ENCODE data around the gene FGF5.

The FGF5 gene

DNA sequence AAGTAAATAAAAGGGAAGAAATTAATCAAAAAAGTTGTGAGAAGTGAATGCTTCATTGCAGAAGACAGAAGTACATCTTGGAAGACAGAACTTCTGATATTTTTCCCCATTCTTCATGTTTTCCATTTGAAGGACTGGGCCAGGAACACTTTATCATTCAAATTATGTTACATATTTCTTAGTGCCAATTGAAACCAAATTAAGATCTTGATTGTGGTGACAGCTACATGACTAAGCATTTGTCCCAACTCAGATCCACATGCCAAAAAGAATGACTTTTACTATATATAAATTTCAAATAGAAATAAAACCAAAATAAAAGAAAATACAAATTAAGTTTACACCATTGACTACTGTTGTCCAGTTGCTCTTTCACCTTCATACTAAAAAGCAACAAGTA lies 14.0 kb upstream of the FGF5 start:
- TF ChIP-seq, protein P1, sequence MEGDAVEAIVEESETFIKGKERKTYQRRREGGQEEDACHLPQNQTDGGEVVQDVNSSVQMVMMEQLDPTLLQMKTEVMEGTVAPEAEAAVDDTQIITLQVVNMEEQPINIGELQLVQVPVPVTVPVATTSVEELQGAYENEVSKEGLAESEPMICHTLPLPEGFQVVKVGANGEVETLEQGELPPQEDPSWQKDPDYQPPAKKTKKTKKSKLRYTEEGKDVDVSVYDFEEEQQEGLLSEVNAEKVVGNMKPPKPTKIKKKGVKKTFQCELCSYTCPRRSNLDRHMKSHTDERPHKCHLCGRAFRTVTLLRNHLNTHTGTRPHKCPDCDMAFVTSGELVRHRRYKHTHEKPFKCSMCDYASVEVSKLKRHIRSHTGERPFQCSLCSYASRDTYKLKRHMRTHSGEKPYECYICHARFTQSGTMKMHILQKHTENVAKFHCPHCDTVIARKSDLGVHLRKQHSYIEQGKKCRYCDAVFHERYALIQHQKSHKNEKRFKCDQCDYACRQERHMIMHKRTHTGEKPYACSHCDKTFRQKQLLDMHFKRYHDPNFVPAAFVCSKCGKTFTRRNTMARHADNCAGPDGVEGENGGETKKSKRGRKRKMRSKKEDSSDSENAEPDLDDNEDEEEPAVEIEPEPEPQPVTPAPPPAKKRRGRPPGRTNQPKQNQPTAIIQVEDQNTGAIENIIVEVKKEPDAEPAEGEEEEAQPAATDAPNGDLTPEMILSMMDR (conservative IDR thresholded peaks at IDR 0.05; ENCODE audit: low read depth) = no peak
- DNase-seq (ENCODE audit: low spot score) = no peak
- H3K27ac ChIP-seq = no peak overlapping the region
- CTCF ChIA-PET = no interaction called here
- POLR2A ChIA-PET (ENCODE audit: low non-redundant PET) = no interaction called here

- ChIA-PET POLR2A (ENCODE audit: low non-redundant PET) (no interaction called here), CTCF (no interaction called here)
- TF ChIP-seq, protein P1 (conservative IDR thresholded peaks at IDR 0.05; ENCODE audit: low read depth) = no peak
- H3K27ac ChIP-seq = no peak overlapping the region
- DNase-seq (ENCODE audit: low spot score) = no peak
Measured at GRCh38 chr4:80252953-80253352, 13.5 kb upstream of the FGF5 start.

GRCh38 chr4:80253510-80253909 lies 13.0 kb upstream of the FGF5 start:
- POLR2A ChIA-PET (ENCODE audit: low non-redundant PET) = no interaction called here
- TF ChIP-seq, protein P1 (conservative IDR thresholded peaks at IDR 0.05; ENCODE audit: low read depth) = no peak
- CTCF ChIA-PET = interaction anchor here (0.6 kb wide), 1 partner anchor 35 kb away, joined by 3 read pairs; no protein-coding TSS in a partner anchor
- no peak for DNase-seq (ENCODE audit: low spot score)
- no peak overlapping the region for H3K27ac ChIP-seq

DNA sequence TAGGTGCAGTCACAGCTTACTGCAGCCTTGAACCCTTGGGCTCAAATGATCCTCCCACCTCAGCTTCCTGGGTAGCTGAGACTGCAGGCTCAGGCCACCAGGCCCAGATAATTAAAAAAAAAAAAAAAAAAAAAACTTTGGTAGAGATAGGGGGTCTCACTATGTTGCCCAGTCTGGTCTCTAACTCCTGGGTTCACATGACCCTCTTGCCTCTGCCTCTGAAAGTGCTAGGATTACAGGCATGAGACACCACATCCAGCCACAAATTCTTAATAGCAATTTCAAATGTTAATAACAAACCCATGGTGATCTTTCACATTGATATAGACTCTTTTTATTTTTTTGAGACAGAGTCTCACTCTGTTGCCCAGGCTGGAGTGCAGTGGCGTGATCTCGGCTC lies 12.3 kb upstream of the FGF5 start:
- TF ChIP-seq, protein P1 (conservative IDR thresholded peaks at IDR 0.05; ENCODE audit: low read depth) = no peak
- H3K27ac ChIP-seq = no peak overlapping the region
- ChIA-PET POLR2A (ENCODE audit: low non-redundant PET) (no interaction called here), CTCF (interaction anchor here (0.6 kb wide), 2 partner anchors 34 to 193 kb away, joined by 3 read pairs; no protein-coding TSS in a partner anchor)
- no peak for DNase-seq (ENCODE audit: low spot score)

- no peak for DNase-seq (ENCODE audit: low spot score)
- no peak overlapping the region for H3K27ac ChIP-seq
- ChIA-PET POLR2A (ENCODE audit: low non-redundant PET) (no interaction called here), CTCF (interaction anchor here (0.5 to 0.6 kb wide), 2 partner anchors 74 to 1687 kb away, joined by 3 to 4 read pairs; no protein-coding TSS in a partner anchor)
- TF ChIP-seq, protein P1 (conservative IDR thresholded peaks at IDR 0.05; ENCODE audit: low read depth) = no peak
Measured at GRCh38 chr4:80255329-80256095, 11.0 kb upstream of the FGF5 start.

DNA sequence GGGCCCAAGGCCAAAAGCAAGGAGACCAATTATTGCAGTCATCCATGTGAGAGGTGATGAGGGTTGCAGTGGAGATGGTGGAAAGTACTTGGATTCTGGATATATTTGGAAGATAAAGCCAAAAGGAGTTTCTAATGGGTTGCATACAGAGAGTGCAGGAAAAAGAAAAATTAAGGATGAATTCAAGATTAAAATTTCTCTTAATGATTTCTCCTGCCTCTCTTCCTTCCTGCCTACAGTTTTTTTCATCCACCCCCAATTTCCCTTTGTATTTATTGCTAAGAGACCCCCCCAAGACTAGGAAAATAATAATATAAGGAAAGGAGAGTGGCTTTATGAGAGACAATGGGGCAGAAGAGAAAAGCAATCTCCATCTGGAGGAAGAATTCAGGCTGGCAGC lies 8.6 kb upstream of the FGF5 start:
- H3K27ac ChIP-seq = no peak overlapping the region
- TF ChIP-seq, protein P1 (conservative IDR thresholded peaks at IDR 0.05; ENCODE audit: low read depth) = no peak

More for the DNA sequence above, 8.6 kb upstream of the FGF5 start:
- DNase-seq (ENCODE audit: low spot score) = no peak
- ChIA-PET CTCF (no interaction called here), POLR2A (ENCODE audit: low non-redundant PET) (no interaction called here)

Data from RWPE1 (cell line).